ENCODE data around the gene MTHFD1.

The MTHFD1 gene

GRCh38 chr14:64509036-64509435 lies 120.9 kb downstream of the MTHFD1 start:
- DNase-seq (ENCODE audit: low spot score in 2 of 2), result no peak
- H3K36me3 Mint-ChIP-seq (ENCODE audit: insufficient read depth), result peaks cover 29% of the 10 kb centered on the region
- H3K9me3 Mint-ChIP-seq, result no peaks in the 10 kb centered on the region
- H3K27ac Mint-ChIP-seq (ENCODE audit: low read depth), result peak overlapping the region; percentile 60
- H3K27me3 Mint-ChIP-seq, result no peaks in the 10 kb centered on the region
- ATAC-seq (replicated peaks; ENCODE audit: extremely low read depth, poor library complexity, severe bottlenecking), result no peak
- H3K4me1 Mint-ChIP-seq, result peaks cover 78% of the 10 kb centered on the region
- peak overlapping the region; percentile 91 for H3K4me3 Mint-ChIP-seq
